Lung (tissue), 12 donors: ENCODE data around the gene ZNF804B. TPM values are rescaled to one million over a fixed set of nuclear protein-coding genes. Genes with fewer than 3 reads are reported as not detected.

ENCODE experiments used
- ATAC-seq: fragments of 200-7000 bp; cut with Tn5 transposase; one replicate; pipeline ENCODE4 v1.9.1; 2020; ENCODE audit warnings: moderate number of reproducible peaks; ENCODE audit not compliant: insufficient read depth, low FRiP score
- DNase-seq, 3 donors: peaks; one replicate each; pipeline ENCODE4 v3.0.0-alpha.2; 2013 to 2017
- H3K27ac ChIP-seq, 2 donors: one replicate each; pipeline ENCODE4 v1.5.1; 2013; ENCODE audit warnings: mild to moderate bottlenecking in 2 of 2, moderate library complexity in 2 of 2, control low read depth in 1 of 2, inconsistent platforms in 1 of 2, low read depth in 1 of 2, low read length in 1 of 2
- H3K27me3 ChIP-seq, 3 donors: one replicate each; pipeline ENCODE4 v1.5.1; 2013; ENCODE audit warnings: low read length in 2 of 3; ENCODE audit not compliant: control insufficient read depth in 3 of 3, insufficient read depth in 3 of 3
- H3K36me3 ChIP-seq, 4 donors: one replicate each; pipeline ENCODE4 v1.5.1; 2013; ENCODE audit warnings: low read length in 4 of 4, mild to moderate bottlenecking in 1 of 4, moderate library complexity in 1 of 4; ENCODE audit not compliant: control insufficient read depth in 4 of 4, insufficient read depth in 4 of 4
- H3K4me1 ChIP-seq, 5 donors: one replicate each; pipeline ENCODE4 v1.5.1; 2013; ENCODE audit warnings: low read length in 5 of 5, mild to moderate bottlenecking in 2 of 5, moderate library complexity in 1 of 5; ENCODE audit not compliant: control insufficient read depth in 5 of 5, insufficient read depth in 5 of 5
- H3K4me3 ChIP-seq: one replicate; pipeline ENCODE4 v1.5.1; 2013; ENCODE audit warnings: mild to moderate bottlenecking, control low read depth, moderate library complexity
- H3K9ac ChIP-seq, 2 donors: one replicate each; pipeline ENCODE4 v1.5.1; 2013; ENCODE audit warnings: low read length in 2 of 2, control low read depth in 1 of 2; ENCODE audit not compliant: insufficient read depth in 1 of 2
- H3K9me3 ChIP-seq, 4 donors: one replicate each; pipeline ENCODE4 v1.5.1; 2013; ENCODE audit warnings: low read length in 3 of 4, mild to moderate bottlenecking in 1 of 4, moderate library complexity in 1 of 4; ENCODE audit not compliant: control insufficient read depth in 4 of 4, insufficient read depth in 3 of 4
- CTCF ChIP-seq: IDR thresholded peaks from 2 replicates; pipeline ENCODE4 v1.5.1; 2012; ENCODE audit warnings: mild to moderate bottlenecking; ENCODE audit errors: control extremely low read depth, extremely low read depth
- WGBS, 2 donors: extraction: QIAGEN DNeasy Blood & Tissue Kit; methylation state at CpG; one replicate each; pipeline ENCODE4 v1.1.7; 2013; 5-methylcytosine and 5-hydroxymethylcytosine counted together
- polyA plus RNA-seq, 2 donors: library from polyadenylated mRNA; stranded (reverse); fragments of 200-250 nt; gene quantifications; one replicate each; pipeline ENCODE4 v1.2.1, GENCODE V29; 2013
- total RNA-seq, 2 donors: library from RNA; depleted of rRNA in 1 of 2; stranded (reverse); fragments of >200 nt in 1 of 2; gene quantifications; one replicate each; pipeline ENCODE4 v1.2.1, GENCODE V29; 2014 to 2021
- donor health status: control.
- donor health status: control.
- donor health status: Bipolar disorder and iron deficiency.
- donor health status: healthy.
- donor health status: DM: yes; HTN: yes; CAD: no.

ZNF804B gene
- total and polyA plus RNA-seq, 4 donors, result not detected

GRCh38 chr7:88771417-88771816 is 11.9 kb downstream of the ZNF804B start:
- no peak for DNase-seq
- Histone ChIP-seq H3K9me3 (peaks cover 0 to 3% (median 0%) of the 10 kb centered on the region in 4 donors), H3K27ac (no peak overlapping the region), H3K9ac (no peak overlapping the region), H3K36me3 (no peaks in the 10 kb centered on the region), H3K4me3 (no peak overlapping the region), H3K4me1 (no peaks in the 10 kb centered on the region), H3K27me3 (no peaks in the 10 kb centered on the region)
- WGBS, 2 donors, result 59 to 93% methylated on average over 1 of the region's 1 CpG
- no peak for TF ChIP-seq CTCF
- no peak for ATAC-seq

GRCh38 chr7:88772776-88773175 is 13.3 kb downstream of the ZNF804B start:
- no peak overlapping the region for H3K27ac ChIP-seq
- no peak overlapping the region for H3K9ac ChIP-seq
- DNase-seq (peak in 2 of 3 donors; percentile 14 to 19), ATAC-seq (no peak)
- H3K9me3 ChIP-seq, result peaks cover 0 to under 1% (median 0%) of the 10 kb centered on the region in 4 donors
- no peak for TF ChIP-seq CTCF
- H3K27me3 ChIP-seq, result no peaks in the 10 kb centered on the region
- H3K4me1 ChIP-seq, result no peaks in the 10 kb centered on the region
- H3K4me3 ChIP-seq, result no peak overlapping the region
- H3K36me3 ChIP-seq, result no peaks in the 10 kb centered on the region

- H3K9ac ChIP-seq, result no peak overlapping the region
- no peak for ATAC-seq
Measured at GRCh38 chr7:88775838-88776237, 16.3 kb downstream of the ZNF804B start.

More at GRCh38 chr7:88775838-88776237, 16.3 kb downstream of the ZNF804B start:
- Histone ChIP-seq H3K4me3 (no peak overlapping the region), H3K27ac (no peak overlapping the region), H3K4me1 (no peaks in the 10 kb centered on the region), H3K36me3 (no peaks in the 10 kb centered on the region), H3K27me3 (no peaks in the 10 kb centered on the region), H3K9me3 (no peaks in the 10 kb centered on the region)
- peak in 2 of 3 donors; percentile 8 to 13 for DNase-seq
- no peak for TF ChIP-seq CTCF
